HepG2 (cell line): ENCODE measurements around the gene TSKU. TPM values are rescaled to one million over a fixed set of nuclear protein-coding genes. Genes with fewer than 3 reads are reported as not detected.

ENCODE experiments used
- AKNA ChIP-seq: sonication (generic); formaldehyde crosslinking; IDR thresholded peaks from 2 replicates; pipeline ENCODE4 v1.4.0; 2020; ENCODE audit warnings: missing genetic modification reagents, borderline replicate concordance
- GPBP1L1 ChIP-seq: sonication (generic); formaldehyde crosslinking; IDR thresholded peaks from 2 replicates; pipeline ENCODE4 v1.5.0; 2020; ENCODE audit warnings: mild to moderate bottlenecking, missing genetic modification reagents
- KLF12 ChIP-seq: sonication (generic); formaldehyde crosslinking; IDR thresholded peaks from 2 replicates; pipeline ENCODE4 v1.4.0; 2020; ENCODE audit warnings: missing genetic modification reagents, borderline replicate concordance
- NONO ChIP-seq, 2 experiments: fragments of 450-650 bp in 1 of 2; sonication (generic) in 1 of 2; formaldehyde crosslinking in 1 of 2; IDR thresholded peaks in 1 of 2; conservative IDR thresholded peaks in 1 of 2; 2 replicates each; pipeline versions ENCODE4 v1.6.1 to v1.8.0; 2017 to 2022; ENCODE audit warnings: mild to moderate bottlenecking in 1 of 2, missing genetic modification reagents in 1 of 2, moderate library complexity in 1 of 2
- PTBP1 ChIP-seq: fragments of 200-400 bp; formaldehyde crosslinking; IDR thresholded peaks from 2 replicates; pipeline ENCODE4 v1.6.1; 2018; ENCODE audit warnings: low read length, low read depth; ENCODE audit not compliant: poor library complexity, severe bottlenecking
- RFXAP ChIP-seq: sonication (generic); formaldehyde crosslinking; IDR thresholded peaks from 2 replicates; pipeline ENCODE4 v1.4.0; 2020; ENCODE audit warnings: missing genetic modification reagents, borderline replicate concordance
- SRSF1 ChIP-seq: fragments of 200-400 bp; formaldehyde crosslinking; optimal IDR thresholded peaks from 2 replicates; pipeline ENCODE3; 2017; ENCODE audit warnings: mild to moderate bottlenecking, low read depth, low read length, moderate library complexity
- TERF1 ChIP-seq: sonication (generic); formaldehyde crosslinking; IDR thresholded peaks from 2 replicates; pipeline ENCODE4 v1.8.0; 2022; ENCODE audit warnings: mild to moderate bottlenecking, missing genetic modification reagents, moderate library complexity
- YEATS4 ChIP-seq: sonication (generic); formaldehyde crosslinking; IDR thresholded peaks from 2 replicates; pipeline ENCODE4 v1.4.0; 2020; ENCODE audit warnings: missing genetic modification reagents, borderline replicate concordance
- ZFP36L2 ChIP-seq: sonication (generic); formaldehyde crosslinking; IDR thresholded peaks from 2 replicates; pipeline ENCODE4 v1.4.0; 2020; ENCODE audit warnings: missing genetic modification reagents
- ZNF337 ChIP-seq: sonication (generic); formaldehyde crosslinking; IDR thresholded peaks from 2 replicates; pipeline ENCODE4 v1.5.1; 2020; ENCODE audit warnings: missing genetic modification reagents, low read depth, mild to moderate bottlenecking, borderline replicate concordance
- ZNF362 ChIP-seq: sonication (generic); formaldehyde crosslinking; IDR thresholded peaks from 2 replicates; pipeline ENCODE4 v1.4.0; 2020; ENCODE audit warnings: missing genetic modification reagents, mild to moderate bottlenecking, borderline replicate concordance
- ZNF512 ChIP-seq: sonication (generic); formaldehyde crosslinking; IDR thresholded peaks from 2 replicates; pipeline ENCODE4 v1.4.0; 2020; ENCODE audit warnings: mild to moderate bottlenecking, missing genetic modification reagents
- ZNF597 ChIP-seq: sonication (generic); formaldehyde crosslinking; IDR thresholded peaks from 2 replicates; pipeline ENCODE4 v1.5.0; 2020; ENCODE audit warnings: missing genetic modification reagents
- ZSCAN29 ChIP-seq: sonication (generic); formaldehyde crosslinking; conservative IDR thresholded peaks from 2 replicates; pipeline ENCODE4 v1.4.0; 2020; ENCODE audit warnings: mild to moderate bottlenecking, missing genetic modification reagents
- polyA plus RNA-seq, 8 experiments: library from polyadenylated mRNA; depleted of rRNA in 3 of 8; stranded (reverse) in 7 of 8; unstranded in 1 of 8; fragments of >200 nt; fragmentation: Illumina TruSeq in 4 of 8; extraction: Trizol in 4 of 8; gene quantifications; 2 replicates each; pipeline versions ENCODE4 v1.2.1 to v1.2.3, GENCODE V29; 2011 to 2016; ENCODE audit warnings: low read depth in 4 of 8, missing spikeins in 1 of 8, mixed read lengths in 1 of 8; ENCODE audit not compliant: insufficient read depth in 1 of 8
- total RNA-seq, 5 experiments: library from RNA; depleted of rRNA; stranded (reverse); fragments of >200 nt; fragmentation: Illumina TruSeq; extraction: Trizol; gene quantifications; 2 replicates each; pipeline ENCODE4 v1.2.3, GENCODE V29; 2016; ENCODE audit warnings: low read depth in 1 of 5

Gene TSKU
- total and polyA plus RNA-seq, 2 of the 13 experiments (the other 11 are each of a cell fraction or from before 2014, with no cell fraction given), result 20.3 to 21.4 TPM

- TF ChIP-seq GPBP1L1 (CRISPR knock-in tag) (no peak), ZSCAN29 (no peak), TERF1 (no peak), RFXAP (CRISPR knock-in tag) (no peak), KLF12 (CRISPR knock-in tag) (no peak), ZFP36L2 (CRISPR knock-in tag) (no peak), ZNF337 (CRISPR knock-in tag) (no peak), YEATS4 (0 out of 2 replicates have a peak, but pooled peaks have one; percentile 25), SRSF1 (no peak), ZNF362 (no peak), AKNA (no peak), NONO (IDR thresholded peaks at IDR 0.05) (no peak), NONO (CRISPR knock-in tag; conservative IDR thresholded peaks at IDR 0.05) (no peak), ZNF512 (CRISPR knock-in tag) (no peak), PTBP1 (no peak), ZNF597 (CRISPR knock-in tag) (no peak)
Measured at GRCh38 chr11:76769645-76770586, 13.2 kb upstream of the TSKU start (continued).
